Measurements from ENCODE around the gene HPSE2.

The HPSE2 gene

GRCh38 chr10:99224766-99225165 lies 10.9 kb downstream of the HPSE2 start:
- no peak overlapping the region for H3K4me3 ChIP-seq (ENCODE audit: low read depth, low read length)
- no peak for TF ChIP-seq CTCF (IDR thresholded peaks at IDR 0.05; ENCODE audit: borderline replicate concordance, insufficient read depth, low read depth, low read length)

GRCh38 chr10:99207340-99207739 lies 28.3 kb downstream of the HPSE2 start:
- TF ChIP-seq CTCF (IDR thresholded peaks at IDR 0.05; ENCODE audit: borderline replicate concordance, insufficient read depth, low read depth, low read length): no peak
- H3K4me3 ChIP-seq (ENCODE audit: low read depth, low read length): no peak overlapping the region

GRCh38 chr10:99203310-99203709 lies 32.3 kb downstream of the HPSE2 start:
- H3K4me3 ChIP-seq (ENCODE audit: low read depth, low read length): no peak overlapping the region
- TF ChIP-seq CTCF (IDR thresholded peaks at IDR 0.05; ENCODE audit: borderline replicate concordance, insufficient read depth, low read depth, low read length): no peak

GRCh38 chr10:99172950-99173349 lies 62.7 kb downstream of the HPSE2 start:
- no peak overlapping the region for H3K4me3 ChIP-seq (ENCODE audit: low read depth, low read length)
- TF ChIP-seq CTCF (IDR thresholded peaks at IDR 0.05; ENCODE audit: borderline replicate concordance, insufficient read depth, low read depth, low read length): no peak

GRCh38 chr10:99172128-99172738 lies 63.4 kb downstream of the HPSE2 start:
- no peak overlapping the region for H3K4me3 ChIP-seq (ENCODE audit: low read depth, low read length)
- peak; percentile 52; the same call in 1 of the 2 replicates for TF ChIP-seq CTCF (IDR thresholded peaks at IDR 0.05; ENCODE audit: borderline replicate concordance, insufficient read depth, low read depth, low read length)

GRCh38 chr10:99170116-99170675 lies 65.5 kb downstream of the HPSE2 start:
- no peak overlapping the region for H3K4me3 ChIP-seq (ENCODE audit: low read depth, low read length)
- TF ChIP-seq CTCF (IDR thresholded peaks at IDR 0.05; ENCODE audit: borderline replicate concordance, insufficient read depth, low read depth, low read length): no peak

- TF ChIP-seq CTCF (IDR thresholded peaks at IDR 0.05; ENCODE audit: borderline replicate concordance, insufficient read depth, low read depth, low read length): no peak
- no peak overlapping the region for H3K4me3 ChIP-seq (ENCODE audit: low read depth, low read length)
These were observed 74.5 kb downstream of the HPSE2 start for GRCh38 chr10:99161165-99161564.
